A549 (cell line): ENCODE results near the gene SLC5A5. TPM values are rescaled to one million over a fixed set of nuclear protein-coding genes. Genes with fewer than 3 reads are reported as not detected.

Experiments used
- ATAC-seq, 2 experiments: fragments of 200-7000 bp in 1 of 2; fragments of >200 bp in 1 of 2; cut with Nextera tagmentation in 1 of 2; cut with Tn5 transposase in 1 of 2; 3 replicates each; pipeline versions ENCODE4 v1.8.0 to v1.9.1; 2018 to 2020; ENCODE audit warnings: mild to moderate bottlenecking in 1 of 2, moderate library complexity in 1 of 2
- CTCF ChIA-PET: fragments of 300-600 bp; sonication (Branson Sonifier 250); formaldehyde crosslinking; extraction: SDS; loops from one replicate; lab custom pipeline; 2021; ENCODE audit warnings: antibody characterized with exemption, inconsistent platforms; lab: Yijun Ruan, JAX
- POLR2A ChIA-PET: fragments of 350-600 bp; formaldehyde crosslinking; extraction: SDS; loops from one replicate; lab custom pipeline; 2021; ENCODE audit warnings: antibody characterized with exemption, inconsistent platforms; lab: Yijun Ruan, JAX
- DNase-seq, 2 experiments: peaks; one replicate each; pipeline versions ENCODE4 v3.0.0 to v3.0.0-alpha.2; 2011 to 2016; ENCODE audit warnings: low read depth in 1 of 2, low spot score in 1 of 2
- FAIRE-seq: peaks from 2 replicates; lab custom pipeline; 2011; peaks lifted over from hg19 to GRCh38; lab: Jason Lieb, UNC
- H3K27ac ChIP-seq, 2 experiments: fragments of >200 bp; sonication (Bioruptor Twin); formaldehyde crosslinking; 3 replicates each; pipeline ENCODE4 v1.5.1; 2016 to 2017
- H3K4me1 ChIP-seq: fragments of >200 bp; sonication (Bioruptor Twin); formaldehyde crosslinking; 3 replicates; pipeline ENCODE4 v1.6.1; 2016
- H3K4me2 ChIP-seq: fragments of >200 bp; sonication (Bioruptor Twin); formaldehyde crosslinking; 3 replicates; pipeline ENCODE4 v1.6.1; 2016
- H3K4me3 ChIP-seq: fragments of >200 bp; sonication (Bioruptor Twin); formaldehyde crosslinking; 3 replicates; pipeline ENCODE4 v1.5.1; 2016
- H3K9me3 ChIP-seq: fragments of >200 bp; sonication (Bioruptor Twin); formaldehyde crosslinking; 3 replicates; pipeline ENCODE4 v1.6.1; 2016
- CHD2 ChIP-seq: fragments of 150-350 bp; IDR thresholded peaks from 2 replicates; pipeline ENCODE4 v1.6.1; 2014; ENCODE audit warnings: low read length; ENCODE audit not compliant: partially characterized antibody
- CHD4 ChIP-seq: fragments of 200-600 bp; sonication (generic); IDR thresholded peaks from 2 replicates; pipeline ENCODE4 v1.6.1; 2016; ENCODE audit warnings: antibody characterized with exemption, mild to moderate bottlenecking, borderline replicate concordance
- EHF ChIP-seq: fragments of 250-450 bp; sonication (Bioruptor Pico); IDR thresholded peaks from 2 replicates; pipeline ENCODE4 v1.5.0; 2020; ENCODE audit warnings: mild to moderate bottlenecking
- EHMT2 ChIP-seq: fragments of 200-600 bp; sonication (generic); IDR thresholded peaks from 2 replicates; pipeline ENCODE4 v1.6.1; 2016; ENCODE audit warnings: antibody characterized with exemption, low read depth, mild to moderate bottlenecking, moderate library complexity
- ESRRA ChIP-seq: fragments of 150-350 bp; IDR thresholded peaks from 2 replicates; pipeline ENCODE4 v1.6.1; 2014; ENCODE audit warnings: mild to moderate bottlenecking, low read length, borderline replicate concordance
- FOSB ChIP-seq: fragments of 250-450 bp; sonication (Bioruptor Pico); IDR thresholded peaks from 2 replicates; pipeline ENCODE4 v1.5.0; 2020; ENCODE audit warnings: mild to moderate bottlenecking, moderate library complexity
- FOSL2 ChIP-seq, 2 experiments: fragments of 450-650 bp in 1 of 2; fragments of >200 bp in 1 of 2; sonication (Bioruptor Twin) in 1 of 2; formaldehyde crosslinking; IDR thresholded peaks; 2 replicates each; pipeline versions ENCODE4 v1.5.0 to v1.6.1; 2016 to 2020; ENCODE audit warnings: mild to moderate bottlenecking in 1 of 2, moderate library complexity in 1 of 2
- HOXB5 ChIP-seq: fragments of 250-450 bp; sonication (Bioruptor Pico); IDR thresholded peaks from 2 replicates; pipeline ENCODE4 v1.5.0; 2020; ENCODE audit warnings: mild to moderate bottlenecking, moderate library complexity
- JUN ChIP-seq, 2 experiments: fragments of >200 bp; sonication (Bioruptor Twin); formaldehyde crosslinking; IDR thresholded peaks; 2 replicates in 1 of 2; 3 replicates in 1 of 2; pipeline ENCODE4 v1.6.1; 2016 to 2017
- MAFK ChIP-seq: fragments of 450-650 bp; IDR thresholded peaks from 2 replicates; pipeline ENCODE4 v1.6.1; 2014; ENCODE audit not compliant: partially characterized antibody
- NR3C1 ChIP-seq: fragments of >200 bp; sonication (Bioruptor Twin); formaldehyde crosslinking; IDR thresholded peaks from 3 replicates; pipeline ENCODE4 v1.6.1; 2017
- POLR2A ChIP-seq: IDR thresholded peaks from 2 replicates; pipeline ENCODE4 v1.6.1; 2012; ENCODE audit warnings: mild to moderate bottlenecking, low read length
- POLR2AphosphoS2 ChIP-seq: conservative IDR thresholded peaks from 2 replicates; pipeline ENCODE4 v1.6.1; 2012; ENCODE audit warnings: low read length, improper control_type of control experiment, inconsistent platforms
- SREBF2 ChIP-seq: fragments of 450-650 bp; IDR thresholded peaks from 2 replicates; pipeline ENCODE4 v1.6.1; 2014; ENCODE audit warnings: mild to moderate bottlenecking, moderate library complexity
- TFCP2L1 ChIP-seq: fragments of 250-450 bp; sonication (Bioruptor Pico); IDR thresholded peaks from 2 replicates; pipeline ENCODE4 v1.5.0; 2021; ENCODE audit warnings: mild to moderate bottlenecking
- TP53 ChIP-seq: fragments of 250-450 bp; sonication (Bioruptor Pico); IDR thresholded peaks from 2 replicates; pipeline ENCODE4 v1.5.0; 2021; ENCODE audit warnings: mild to moderate bottlenecking, moderate library complexity
- WGBS: methylation state at CpG from one replicate; pipeline ENCODE4 v1.1.6; 2017; ENCODE audit errors: missing lambda C conversion rate; 5-methylcytosine and 5-hydroxymethylcytosine counted together
- polyA plus RNA-seq, 4 experiments: library from polyadenylated mRNA; depleted of rRNA in 3 of 4; stranded (reverse); fragments of >200 nt; fragmentation: RNase III in 1 of 4; extraction: RNeasy Plus Mini Kit Qiagen cat#74134 plus additional on column Dnase treatment in 1 of 4; gene quantifications; 2 replicates in 3 of 4; 3 replicates in 1 of 4; pipeline ENCODE4 v1.2.3, GENCODE V29; 2011 to 2017
- TF ChIP-seq, protein P1 (sequence below): IDR thresholded peaks from 2 replicates; pipeline ENCODE4 v1.6.1; 2012
- TF ChIP-seq, protein P2 (sequence below): IDR thresholded peaks from 2 replicates; pipeline ENCODE4 v1.6.1; 2012; ENCODE audit warnings: low read depth, borderline replicate concordance
- TF ChIP-seq, protein P3 (sequence below): fragments of >200 bp; sonication (Bioruptor Twin); formaldehyde crosslinking; IDR thresholded peaks from 2 replicates; pipeline ENCODE4 v1.6.1; 2016
- TF ChIP-seq, protein P4 (sequence below): fragments of 250-450 bp; sonication (Bioruptor Pico); IDR thresholded peaks from 2 replicates; pipeline ENCODE4 v1.5.0; 2021; ENCODE audit warnings: mild to moderate bottlenecking, moderate library complexity, borderline replicate concordance
- TF ChIP-seq, protein P5 (sequence below): fragments of >200 bp; sonication (Bioruptor Twin); formaldehyde crosslinking; IDR thresholded peaks from 3 replicates; pipeline ENCODE4 v1.6.1; 2016

Gene SLC5A5
- polyA plus RNA-seq, 2 of the 4 experiments (the other 2 are of a cell fraction) = 0.06 to 0.25 TPM

DNA sequence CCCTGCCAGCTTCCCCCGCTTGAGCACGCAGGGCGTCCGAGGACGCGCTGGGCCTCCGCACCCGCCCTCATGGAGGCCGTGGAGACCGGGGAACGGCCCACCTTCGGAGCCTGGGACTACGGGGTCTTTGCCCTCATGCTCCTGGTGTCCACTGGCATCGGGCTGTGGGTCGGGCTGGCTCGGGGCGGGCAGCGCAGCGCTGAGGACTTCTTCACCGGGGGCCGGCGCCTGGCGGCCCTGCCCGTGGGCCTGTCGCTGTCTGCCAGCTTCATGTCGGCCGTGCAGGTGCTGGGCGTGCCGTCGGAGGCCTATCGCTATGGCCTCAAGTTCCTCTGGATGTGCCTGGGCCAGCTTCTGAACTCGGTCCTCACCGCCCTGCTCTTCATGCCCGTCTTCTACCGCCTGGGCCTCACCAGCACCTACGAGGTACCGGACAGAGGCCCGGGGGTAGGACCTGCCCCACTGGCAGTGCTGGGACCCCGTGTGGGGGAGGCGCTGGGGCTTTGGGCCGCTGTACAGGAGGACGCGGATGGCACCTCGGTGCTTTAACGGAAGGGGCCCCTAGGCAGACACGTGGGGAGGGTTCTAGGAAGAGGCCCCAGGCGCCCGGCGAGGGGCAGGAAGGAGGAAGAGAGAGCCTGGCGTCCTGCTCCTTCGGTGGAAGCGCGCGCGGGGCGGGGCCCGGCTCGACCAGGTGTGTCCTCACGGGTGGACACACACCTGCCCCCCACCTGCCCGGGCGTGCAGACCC lies 681 bp downstream of the SLC5A5 start:
- FAIRE-seq (no peak), DNase-seq (no peak), ATAC-seq (no peak)
- WGBS = 98% methylated on average over 17 of the region's 61 CpGs
- no peaks in the 10 kb centered on the region for H3K4me1 ChIP-seq
- ChIA-PET CTCF (interaction anchor here (1.6 to 10.9 kb wide), 5 partner anchors 13 to 124 kb away, joined by 3 to 295 read pairs (median 20); partner anchors contain the start of genes CCDC124 and RPL18A), POLR2A (interaction anchor here (1.0 to 2.8 kb wide), 2 partner anchors 13 to 60 kb away, joined by 3 to 16 read pairs; partner anchors contain the start of genes CCDC124 and RPL18A)
- no peak overlapping the region for H3K4me3 ChIP-seq
- H3K9me3 ChIP-seq = no peaks in the 10 kb centered on the region
- H3K27ac ChIP-seq = no peak overlapping the region
- H3K4me2 ChIP-seq = no peak overlapping the region
- TF ChIP-seq ESRRA = no peak
- no peak for TF ChIP-seq POLR2AphosphoS2
- no peak for TF ChIP-seq NR3C1

DNA sequence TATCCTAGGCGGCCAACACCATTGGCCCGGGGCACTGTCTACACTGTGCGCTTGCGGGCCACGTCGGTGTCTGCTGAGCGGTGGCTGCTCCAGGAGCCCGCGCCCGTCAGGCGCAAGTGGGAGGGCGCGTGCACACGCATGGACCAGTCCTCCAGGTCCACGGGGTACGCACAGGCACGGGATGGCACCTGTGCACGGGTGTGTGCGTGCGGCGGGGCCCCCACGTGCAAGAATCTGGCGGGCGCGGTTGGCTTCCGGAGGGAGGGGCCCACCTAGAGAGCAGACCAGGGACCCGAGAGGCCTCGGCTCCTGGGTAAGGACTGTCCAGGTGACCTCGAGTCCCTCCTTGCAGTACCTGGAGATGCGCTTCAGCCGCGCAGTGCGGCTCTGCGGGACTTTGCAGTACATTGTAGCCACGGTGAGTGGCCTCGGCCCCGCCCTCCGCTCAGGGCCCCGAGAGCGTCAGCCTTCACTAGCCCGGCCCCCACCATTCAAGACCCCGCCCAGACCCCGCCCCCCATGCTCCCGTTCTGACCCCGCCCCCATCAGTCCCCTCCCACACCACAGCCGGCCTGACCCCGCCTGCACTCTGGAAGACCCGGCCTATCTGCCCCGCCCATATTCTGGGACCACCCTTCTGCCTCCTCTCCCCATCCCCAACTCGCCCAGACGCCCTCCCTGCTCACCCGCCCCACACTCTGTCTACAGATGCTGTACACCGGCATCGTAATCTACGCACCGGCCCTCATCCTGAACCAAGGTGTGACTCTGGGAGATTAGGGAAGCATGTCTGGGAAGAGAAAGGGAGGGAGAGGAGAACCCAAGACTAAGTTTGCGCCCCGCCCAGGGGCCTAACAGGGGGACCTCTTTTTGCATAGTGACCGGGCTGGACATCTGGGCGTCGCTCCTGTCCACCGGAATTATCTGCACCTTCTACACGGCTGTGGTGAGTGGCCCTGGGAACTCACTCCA lies 2.3 kb downstream of the SLC5A5 start:
- H3K4me1 ChIP-seq = no peaks in the 10 kb centered on the region
- CTCF ChIA-PET = interaction anchor here (1.3 to 10.9 kb wide), 3 partner anchors 59 to 123 kb away, joined by 7 to 295 read pairs (median 58); partner anchors contain the start of gene CCDC124
- no peak for FAIRE-seq
- TF ChIP-seq EHMT2 (no peak), POLR2A (0 out of 2 replicates have a peak, but pooled peaks have one; percentile 19)
- TF ChIP-seq, protein P1, sequence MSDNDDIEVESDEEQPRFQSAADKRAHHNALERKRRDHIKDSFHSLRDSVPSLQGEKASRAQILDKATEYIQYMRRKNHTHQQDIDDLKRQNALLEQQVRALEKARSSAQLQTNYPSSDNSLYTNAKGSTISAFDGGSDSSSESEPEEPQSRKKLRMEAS = peak; percentile 69
- TF ChIP-seq, protein P2, sequence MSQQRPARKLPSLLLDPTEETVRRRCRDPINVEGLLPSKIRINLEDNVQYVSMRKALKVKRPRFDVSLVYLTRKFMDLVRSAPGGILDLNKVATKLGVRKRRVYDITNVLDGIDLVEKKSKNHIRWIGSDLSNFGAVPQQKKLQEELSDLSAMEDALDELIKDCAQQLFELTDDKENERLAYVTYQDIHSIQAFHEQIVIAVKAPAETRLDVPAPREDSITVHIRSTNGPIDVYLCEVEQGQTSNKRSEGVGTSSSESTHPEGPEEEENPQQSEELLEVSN = peak; percentile 76
- TF ChIP-seq, all 56 proteins: peak for 3
- WGBS = 28% methylated on average over 19 of the region's 63 CpGs
- H3K4me2 ChIP-seq = peak overlapping the region; percentile 94
- ATAC-seq = peak; percentile 74 to 81
- H3K9me3 ChIP-seq = no peaks in the 10 kb centered on the region
- peak overlapping the region; percentile 52 for H3K4me3 ChIP-seq
- POLR2A ChIA-PET = no interaction called here
- DNase-seq = peak; percentile 49 to 69
- H3K27ac ChIP-seq = peak overlapping the region; percentile 65 to 80

DNA sequence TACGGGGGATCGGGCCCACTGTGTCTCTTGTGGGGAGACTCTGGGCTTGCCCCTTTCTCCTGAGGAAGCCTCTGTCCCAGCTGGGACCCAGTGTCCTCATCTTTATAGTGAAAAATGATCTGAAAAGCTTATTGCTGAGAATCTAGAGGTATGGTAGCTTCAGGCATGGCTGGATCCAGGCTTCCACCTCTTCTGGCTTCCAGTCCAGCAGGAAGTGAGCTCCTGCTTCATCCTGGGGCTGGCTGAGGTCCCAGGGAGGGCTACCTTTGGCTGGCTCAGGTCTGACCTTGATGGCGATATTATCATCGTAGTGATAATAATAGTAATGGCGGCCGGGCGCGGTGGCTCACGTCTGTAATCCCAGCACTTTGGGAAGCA lies 3.0 kb downstream of the SLC5A5 start:
- POLR2A ChIA-PET = no interaction called here
- peak overlapping the region in 1 of 2 experiments; percentile 80; a peak in 3 of 6 replicates for H3K27ac ChIP-seq
- DNase-seq (no peak), FAIRE-seq (no peak), ATAC-seq (no peak)
- CTCF ChIA-PET = interaction anchor here (1.3 to 2.4 kb wide), 2 partner anchors 58 to 63 kb away, joined by 7 read pairs; partner anchors contain the start of gene CCDC124
- no peaks in the 10 kb centered on the region for H3K9me3 ChIP-seq
- H3K4me3 ChIP-seq = no peak overlapping the region
- 85% methylated on average over 9 of the region's 9 CpGs for WGBS
- no peaks in the 10 kb centered on the region for H3K4me1 ChIP-seq
- H3K4me2 ChIP-seq = peak overlapping the region; percentile 94; the same call in 2 of the 3 replicates
- TF ChIP-seq SREBF2 (no peak), CHD2 (no peak), FOSL2 (IDR thresholded peaks at IDR 0.05) (no peak), FOSL2 (CRISPR knock-in tag; IDR thresholded peaks at IDR 0.05) (no peak), HOXB5 (no peak), JUN (IDR thresholded peaks at IDR 0.05) (no peak), EHF (CRISPR knock-in tag) (no peak), FOSB (CRISPR knock-in tag) (no peak), TFCP2L1 (no peak), MAFK (no peak), TP53 (CRISPR knock-in tag) (no peak), CHD4 (no peak)
- TF ChIP-seq, protein P3, sequence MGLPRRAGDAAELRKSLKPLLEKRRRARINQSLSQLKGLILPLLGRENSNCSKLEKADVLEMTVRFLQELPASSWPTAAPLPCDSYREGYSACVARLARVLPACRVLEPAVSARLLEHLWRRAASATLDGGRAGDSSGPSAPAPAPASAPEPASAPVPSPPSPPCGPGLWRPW = no peak
- TF ChIP-seq, protein P4, sequence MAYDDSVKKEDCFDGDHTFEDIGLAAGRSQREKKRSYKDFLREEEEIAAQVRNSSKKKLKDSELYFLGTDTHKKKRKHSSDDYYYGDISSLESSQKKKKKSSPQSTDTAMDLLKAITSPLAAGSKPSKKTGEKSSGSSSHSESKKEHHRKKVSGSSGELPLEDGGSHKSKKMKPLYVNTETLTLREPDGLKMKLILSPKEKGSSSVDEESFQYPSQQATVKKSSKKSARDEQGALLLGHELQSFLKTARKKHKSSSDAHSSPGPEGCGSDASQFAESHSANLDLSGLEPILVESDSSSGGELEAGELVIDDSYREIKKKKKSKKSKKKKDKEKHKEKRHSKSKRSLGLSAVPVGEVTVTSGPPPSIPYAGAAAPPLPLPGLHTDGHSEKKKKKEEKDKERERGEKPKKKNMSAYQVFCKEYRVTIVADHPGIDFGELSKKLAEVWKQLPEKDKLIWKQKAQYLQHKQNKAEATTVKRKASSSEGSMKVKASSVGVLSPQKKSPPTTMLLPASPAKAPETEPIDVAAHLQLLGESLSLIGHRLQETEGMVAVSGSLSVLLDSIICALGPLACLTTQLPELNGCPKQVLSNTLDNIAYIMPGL (CRISPR knock-in tag) = no peak
- TF ChIP-seq, protein P5, sequence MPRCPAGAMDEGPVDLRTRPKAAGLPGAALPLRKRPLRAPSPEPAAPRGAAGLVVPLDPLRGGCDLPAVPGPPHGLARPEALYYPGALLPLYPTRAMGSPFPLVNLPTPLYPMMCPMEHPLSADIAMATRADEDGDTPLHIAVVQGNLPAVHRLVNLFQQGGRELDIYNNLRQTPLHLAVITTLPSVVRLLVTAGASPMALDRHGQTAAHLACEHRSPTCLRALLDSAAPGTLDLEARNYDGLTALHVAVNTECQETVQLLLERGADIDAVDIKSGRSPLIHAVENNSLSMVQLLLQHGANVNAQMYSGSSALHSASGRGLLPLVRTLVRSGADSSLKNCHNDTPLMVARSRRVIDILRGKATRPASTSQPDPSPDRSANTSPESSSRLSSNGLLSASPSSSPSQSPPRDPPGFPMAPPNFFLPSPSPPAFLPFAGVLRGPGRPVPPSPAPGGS = no peak
- TF ChIP-seq, protein P1 = no peak
